Gastroesophageal sphincter (tissue), 3 donors: ENCODE results near the gene PYM1.

ENCODE experiments used
- CTCF ChIP-seq, 4 experiments: fragments of 200-600 bp in 2 of 4; fragments of 450-650 bp in 2 of 4; sonication (generic) in 1 of 4; IDR thresholded peaks; one replicate each; pipeline ENCODE4 v1.5.1; 2017 to 2019; ENCODE audit warnings: antibody characterized with exemption in 4 of 4, mild to moderate bottlenecking in 2 of 4, moderate library complexity in 2 of 4
- EP300 ChIP-seq: sonication (generic); formaldehyde crosslinking; IDR thresholded peaks from one replicate; pipeline ENCODE4 v1.6.1; 2017; ENCODE audit warnings: antibody characterized with exemption, mild to moderate bottlenecking
- POLR2A ChIP-seq, 2 donors: fragments of 450-650 bp; IDR thresholded peaks; one replicate each; pipeline ENCODE4 v1.6.1; 2017; ENCODE audit warnings: antibody characterized with exemption in 2 of 2, mild to moderate bottlenecking in 2 of 2, moderate library complexity in 1 of 2
- POLR2AphosphoS5 ChIP-seq: sonication (generic); formaldehyde crosslinking; IDR thresholded peaks from one replicate; pipeline ENCODE4 v1.6.1; 2017; ENCODE audit warnings: antibody characterized with exemption

GRCh38 chr12:55909513-55909884, 18.2 kb downstream of the PYM1 start:
- TF ChIP-seq CTCF (IDR thresholded peaks at IDR 0.05) (no peak), EP300 (no peak), POLR2A (IDR thresholded peaks at IDR 0.05) (no peak), POLR2AphosphoS5 (no peak)
